Hematopoietic multipotent progenitor cell treated with erythropoietin and hydrocortisone succinate and interleukin-3 and kit ligand, for 15 days (in vitro differentiated cells): ENCODE data around the gene VWCE.
"Not testable (repeated sequence)": the region's sequence is repeated elsewhere in the genome, so short reads cannot be mapped to it uniquely, and the experiment has no call there.

ENCODE experiments used
- DNase-seq: peaks from one replicate; pipeline ENCODE4 v3.0.0-alpha.2; 2015; ENCODE audit warnings: low spot score

Gene VWCE

GRCh38 chr11:61212202-61212601, 82.9 kb downstream of the VWCE start:
- not testable (repeated sequence) for DNase-seq

GRCh38 chr11:61211327-61211952, 83.7 kb downstream of the VWCE start:
- DNase-seq, result not testable (repeated sequence)

GRCh38 chr11:61210629-61211028, 84.5 kb downstream of the VWCE start:
- DNase-seq, result not testable (repeated sequence)
